ENCODE data around the gene NLGN1.

The NLGN1 gene

DNA sequence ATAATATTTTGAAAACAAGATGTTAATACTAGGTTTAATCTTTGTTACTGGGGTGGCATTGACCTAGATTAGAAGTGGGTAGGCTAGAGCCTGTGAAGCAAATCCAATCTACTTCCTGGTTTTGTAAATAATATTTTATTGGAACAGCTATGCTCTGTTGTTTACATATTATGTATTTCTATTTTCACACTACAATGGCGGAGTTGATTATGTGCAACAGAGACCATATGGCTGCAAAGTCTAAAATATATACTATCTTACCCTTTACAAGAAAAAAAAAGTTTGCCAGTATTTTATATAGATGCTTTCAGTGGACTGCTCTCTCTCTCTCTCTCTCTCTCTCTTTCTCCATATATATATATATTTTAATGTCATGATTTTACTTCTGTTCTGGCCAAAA, 244.2 kb downstream of the NLGN1 start:
- no peak for DNase-seq (ENCODE audit: low spot score)

DNA sequence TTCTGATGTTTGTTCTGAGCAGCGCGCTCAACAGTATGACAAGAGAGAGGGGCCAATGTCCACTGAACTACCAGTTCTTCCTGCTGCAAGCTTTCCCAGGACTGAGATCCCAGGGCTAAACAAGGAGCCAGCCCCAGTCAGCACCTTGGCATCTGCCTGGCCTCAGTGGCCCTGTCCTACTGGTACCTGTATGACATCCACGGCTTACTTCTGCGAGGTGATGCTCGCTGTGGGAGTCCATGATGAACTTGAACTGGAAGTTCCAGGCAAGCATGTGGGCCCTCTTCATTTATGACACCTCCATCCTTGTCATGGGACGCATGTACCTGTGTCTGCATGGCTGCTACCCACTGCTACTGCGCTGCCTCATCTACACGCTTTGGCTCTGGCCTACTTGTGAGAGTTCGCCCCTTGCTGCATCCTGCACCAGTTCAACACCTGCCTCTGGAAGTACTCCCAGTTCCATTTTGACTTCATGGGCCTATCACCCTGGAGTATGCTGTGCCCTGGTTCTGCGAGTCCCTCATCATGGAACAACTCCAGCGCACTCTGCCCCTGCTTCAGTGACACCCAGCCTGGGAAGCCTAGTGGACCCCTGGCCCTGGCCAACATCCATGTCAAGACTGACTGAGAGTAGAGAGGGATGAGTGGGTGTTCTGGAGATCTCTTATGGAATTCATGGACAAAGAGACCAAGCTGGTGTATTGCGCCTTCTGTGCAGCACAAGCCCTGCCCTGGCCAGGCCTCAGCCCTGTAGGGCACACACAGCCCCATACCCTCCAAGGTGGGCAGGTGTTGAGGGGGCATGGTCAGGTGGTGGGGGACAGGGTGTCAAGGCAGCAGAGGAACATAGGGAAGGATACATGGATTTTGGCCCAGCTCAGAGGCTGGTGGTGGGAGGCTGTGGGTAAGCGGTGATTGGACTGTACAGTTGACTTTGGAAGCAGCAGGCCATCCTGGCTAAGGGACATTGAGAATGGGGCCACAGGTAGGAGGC, 246.8 kb downstream of the NLGN1 start:
- no peak for DNase-seq (ENCODE audit: low spot score)

DNA sequence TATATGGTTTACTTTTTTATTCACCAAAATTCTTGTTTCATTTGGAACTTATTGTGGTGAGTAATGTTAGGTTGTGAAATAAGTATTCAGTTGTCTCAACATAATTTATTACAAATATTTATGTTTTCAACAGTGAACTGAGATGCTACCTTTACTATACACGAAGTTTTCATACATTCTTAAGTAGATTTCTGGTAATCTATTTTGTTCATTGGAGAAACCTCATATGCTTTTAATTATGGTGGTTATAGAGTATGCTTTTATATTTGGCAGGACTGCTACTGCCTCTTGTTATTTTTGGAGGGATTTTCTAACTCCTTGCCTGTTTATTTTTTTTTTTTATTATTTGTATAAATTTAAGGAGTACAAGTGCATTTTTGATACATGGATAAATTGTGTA, 253.1 kb downstream of the NLGN1 start:
- no peak for DNase-seq (ENCODE audit: low spot score)

DNA sequence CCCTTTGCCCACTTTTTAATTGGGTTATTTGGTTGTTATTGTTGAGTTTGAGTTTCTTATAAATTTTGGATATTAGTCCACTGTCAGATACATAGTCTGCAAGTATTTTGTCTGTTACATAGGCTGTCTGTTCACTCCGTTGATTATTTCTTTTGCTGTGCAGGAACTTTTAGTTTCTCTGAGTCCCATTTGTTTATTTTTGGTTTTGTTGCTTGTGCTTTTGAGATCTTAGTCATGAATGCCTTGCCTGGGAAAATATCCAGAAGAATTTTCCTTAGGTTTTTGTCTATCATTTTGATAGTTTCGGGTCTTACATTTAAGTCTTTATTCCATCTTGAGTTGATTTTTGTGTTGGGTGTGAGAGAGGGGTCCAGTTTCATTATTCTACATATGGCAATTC, 254.5 kb downstream of the NLGN1 start:
- DNase-seq (ENCODE audit: low spot score): no peak

DNA sequence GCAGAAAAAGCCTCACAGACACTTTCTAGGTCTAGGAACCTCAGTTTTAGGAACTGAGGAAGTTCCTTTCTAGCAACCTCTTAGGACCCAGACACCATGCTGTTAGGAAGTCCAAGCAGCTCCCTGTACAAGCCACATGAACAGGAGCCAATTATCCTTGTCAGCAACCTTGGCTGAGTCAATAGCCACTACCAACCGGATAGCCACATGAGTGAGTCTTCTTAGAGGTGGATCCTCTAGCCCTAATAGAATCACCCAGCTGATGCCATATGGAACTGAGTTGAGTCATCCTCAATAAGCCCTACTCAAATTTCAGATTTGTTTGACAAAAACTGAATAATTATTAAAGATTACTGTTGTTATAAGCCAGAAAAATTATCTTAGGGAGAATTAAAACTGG, 256.2 kb downstream of the NLGN1 start:
- DNase-seq (ENCODE audit: low spot score): no peak

DNA sequence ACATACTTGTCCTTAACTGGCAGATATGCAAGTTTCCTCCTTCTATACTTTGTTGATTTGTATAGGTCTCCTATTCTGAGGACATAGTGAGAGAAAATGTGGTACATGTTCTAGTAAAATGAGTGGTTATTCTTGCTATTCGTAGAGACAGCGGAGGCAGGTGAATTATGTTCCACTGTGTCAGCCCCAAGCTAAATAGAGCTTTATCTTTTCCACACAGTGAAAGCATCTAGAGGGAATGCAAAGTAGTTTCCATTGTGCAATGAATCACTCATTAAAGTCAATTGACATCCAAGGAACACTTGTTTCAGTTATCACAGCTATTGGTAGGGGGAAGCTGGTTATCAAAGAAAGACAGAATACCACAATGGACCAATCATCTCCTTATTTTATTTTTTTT, 262.4 kb downstream of the NLGN1 start:
- DNase-seq (ENCODE audit: low spot score): peak; percentile 35

DNA sequence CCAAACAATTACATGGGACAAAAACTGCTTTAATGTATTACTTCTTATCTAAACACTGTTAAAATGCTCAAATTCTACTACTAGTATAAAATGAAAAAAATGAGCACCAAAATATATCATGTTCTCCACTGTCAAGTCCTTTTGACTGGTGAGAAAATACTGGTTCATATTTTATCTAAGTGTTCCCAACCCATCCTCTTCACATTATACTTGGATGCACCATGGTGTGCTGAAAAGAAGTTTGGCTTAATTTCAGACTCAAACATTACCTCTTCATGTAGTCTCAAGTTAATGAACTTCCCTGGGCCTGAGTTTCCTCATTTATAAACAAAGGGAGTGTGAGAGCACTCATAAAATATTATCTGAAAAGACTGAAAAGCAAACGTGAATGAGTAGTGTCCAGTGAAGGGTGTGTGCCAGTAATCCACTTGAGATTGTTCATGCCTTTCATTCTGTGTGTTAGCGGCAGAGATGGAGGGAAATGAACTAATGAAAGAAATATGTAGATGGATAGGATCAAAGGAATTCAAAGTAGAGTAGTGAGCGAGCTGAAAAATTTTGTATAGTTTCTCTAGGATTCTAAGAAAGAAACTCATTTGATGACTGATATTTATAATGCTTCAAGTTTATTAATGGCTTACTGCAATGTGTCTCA, 263.2 kb downstream of the NLGN1 start:
- no peak for DNase-seq (ENCODE audit: low spot score)

DNA sequence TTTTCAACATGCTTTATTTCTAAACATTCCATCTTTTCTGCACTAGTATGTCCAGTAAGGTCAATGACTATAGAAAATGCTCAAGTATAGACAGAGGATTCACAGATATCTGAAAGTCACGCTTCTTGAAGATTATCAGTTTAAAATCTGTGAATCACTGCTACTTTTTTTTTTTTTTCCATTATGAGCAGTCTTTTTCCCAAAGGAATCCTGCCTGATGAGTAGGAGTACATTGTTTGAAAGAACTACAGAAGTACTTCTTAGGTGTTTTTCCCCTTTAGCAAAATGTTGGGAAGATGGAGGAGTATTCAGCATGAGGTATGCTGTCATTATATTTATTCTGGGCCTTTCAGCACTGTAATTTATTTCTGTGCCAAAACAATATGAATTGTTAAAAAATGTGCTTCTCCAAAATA, 266.2 kb downstream of the NLGN1 start:
- DNase-seq (ENCODE audit: low spot score): no peak

DNA sequence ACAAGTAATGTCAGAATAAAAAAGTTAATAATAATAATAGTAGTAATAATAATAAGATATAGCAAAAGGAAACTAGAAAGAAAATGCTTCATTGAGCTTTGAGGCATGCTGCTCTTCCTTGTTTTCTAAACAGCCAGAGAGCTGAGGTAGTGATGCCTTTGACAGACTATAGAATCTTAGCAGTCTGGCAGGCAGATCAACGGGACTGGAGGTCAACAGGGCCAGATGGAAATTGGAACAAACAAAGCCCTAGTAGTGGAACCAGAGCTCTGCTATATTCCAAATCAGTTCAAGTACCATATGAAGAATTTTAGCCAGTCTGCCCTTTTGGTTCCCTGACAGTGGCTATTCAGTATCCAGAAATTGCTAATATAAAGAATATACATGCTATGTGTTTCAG, 278.6 kb downstream of the NLGN1 start:
- no peak for DNase-seq (ENCODE audit: low spot score)

DNA sequence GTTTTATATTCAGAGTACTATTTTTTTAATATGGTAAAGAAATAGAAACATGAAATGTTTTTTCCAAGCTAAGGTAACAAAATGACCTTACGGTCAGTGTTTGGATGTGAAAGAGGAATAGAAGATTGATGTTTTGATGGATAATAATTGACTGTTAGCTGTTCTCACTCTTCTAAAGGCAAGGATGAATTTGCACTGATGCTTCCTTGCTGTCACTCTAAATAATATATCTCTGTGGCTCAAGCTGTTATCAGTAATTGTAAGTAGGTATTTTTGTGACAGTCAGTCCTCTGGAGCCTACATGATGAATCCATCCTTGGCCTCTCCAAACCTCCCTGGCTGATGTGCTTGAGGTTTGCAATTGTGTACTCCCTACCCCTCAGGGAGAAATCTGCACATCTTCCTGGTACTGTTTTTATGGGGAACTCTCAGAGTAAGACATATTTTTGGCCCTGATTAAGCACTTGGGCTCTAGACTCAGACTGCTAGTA, 283.7 kb downstream of the NLGN1 start:
- no peak for DNase-seq (ENCODE audit: low spot score)

DNA sequence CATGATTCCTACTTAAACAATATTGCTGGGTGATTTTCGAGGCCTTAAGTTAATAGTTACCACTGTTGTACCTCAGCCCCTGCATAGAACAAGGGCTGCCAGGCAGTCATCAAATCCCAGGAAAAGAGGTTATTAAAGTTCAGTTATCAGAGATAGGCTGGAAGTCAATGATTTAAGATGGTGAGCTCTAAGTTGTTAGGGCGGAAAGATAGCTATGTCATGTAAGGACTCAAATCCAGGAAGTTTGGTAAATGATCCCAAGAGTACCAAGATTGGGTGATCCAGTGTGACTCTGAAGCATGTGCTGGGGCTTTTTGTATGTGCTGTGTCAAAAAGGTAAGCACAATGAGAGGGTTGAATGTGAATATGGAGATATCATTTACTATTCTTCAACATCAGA, 287.9 kb downstream of the NLGN1 start:
- DNase-seq (ENCODE audit: low spot score): no peak

DNA sequence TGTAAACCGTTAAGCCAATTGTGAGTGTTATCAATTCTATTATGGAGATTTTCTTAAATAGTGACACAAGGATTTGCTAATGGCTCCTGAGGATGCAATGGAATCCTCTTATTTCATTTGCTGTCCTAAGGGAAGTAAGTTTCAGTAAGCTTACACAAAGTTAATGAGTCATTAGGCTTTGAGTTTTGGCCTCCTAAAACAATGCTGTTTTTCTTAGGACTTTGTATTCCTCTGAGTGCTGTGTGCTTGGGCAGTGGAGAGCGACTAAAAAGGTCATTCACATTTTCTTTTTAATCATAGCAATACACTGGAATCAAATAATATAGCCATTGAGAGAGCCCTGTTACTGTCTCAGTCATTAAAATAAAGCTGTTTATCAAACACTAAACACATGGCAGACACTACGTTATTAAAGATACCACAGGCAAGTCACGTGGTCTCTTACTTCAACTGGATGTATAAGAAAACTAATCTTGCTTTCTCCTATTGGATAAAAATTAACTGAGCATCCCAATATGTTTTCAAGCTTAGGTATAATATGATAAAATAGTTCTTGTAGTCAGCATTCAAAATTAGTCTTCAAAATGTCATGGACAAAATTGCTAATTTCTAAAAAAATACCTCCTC, 290.8 kb downstream of the NLGN1 start:
- DNase-seq (ENCODE audit: low spot score): no peak

DNA sequence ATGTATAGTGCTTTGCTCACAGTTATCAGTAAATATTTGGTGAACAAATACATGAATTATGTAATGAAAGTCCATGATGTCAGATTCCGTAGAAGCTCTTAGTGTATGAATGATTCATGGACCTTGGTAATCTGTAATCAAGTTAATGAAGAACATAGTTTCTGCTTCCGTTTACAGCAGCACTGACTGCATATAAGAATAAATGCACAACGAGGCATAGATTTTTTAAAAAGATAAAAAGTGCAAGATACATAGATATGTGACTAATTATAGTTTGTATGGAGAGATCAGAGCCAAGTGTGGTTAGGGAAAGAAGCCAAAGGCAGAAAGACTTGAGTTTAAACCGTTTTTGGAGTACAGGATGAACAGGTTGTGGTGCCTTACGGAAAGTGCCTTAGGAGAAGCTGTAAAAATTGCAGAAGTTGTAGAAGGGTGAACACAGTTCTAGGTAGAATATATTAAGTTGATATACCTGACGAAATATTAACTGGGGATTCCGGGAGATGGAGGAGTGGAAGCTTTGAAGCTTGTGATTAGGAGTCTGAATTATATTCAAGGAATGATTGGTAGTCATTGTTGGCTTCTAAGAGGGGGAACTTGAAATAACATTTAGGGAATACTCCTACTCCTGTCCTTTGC, 293.1 kb downstream of the NLGN1 start:
- DNase-seq (ENCODE audit: low spot score): no peak

DNA sequence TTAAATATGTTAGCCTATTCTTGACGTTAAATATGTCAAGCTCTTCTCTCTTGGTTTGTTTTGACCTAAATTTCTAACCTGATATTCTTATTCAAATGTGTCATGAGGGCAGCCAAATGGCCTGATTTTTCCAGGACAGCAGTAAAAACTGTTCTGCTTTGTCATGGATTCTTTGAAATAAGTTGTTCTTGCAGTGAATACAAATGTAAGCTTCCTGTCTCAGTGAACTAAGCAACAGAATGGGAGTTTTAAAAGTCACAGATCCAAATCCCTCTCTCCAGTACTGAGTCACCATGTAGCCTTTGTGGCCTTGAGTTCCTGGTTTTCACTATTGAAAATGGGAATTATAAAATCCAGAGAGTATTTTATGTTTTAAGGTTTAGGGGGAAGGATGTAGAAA, 301.8 kb downstream of the NLGN1 start:
- no peak for DNase-seq (ENCODE audit: low spot score)

DNA sequence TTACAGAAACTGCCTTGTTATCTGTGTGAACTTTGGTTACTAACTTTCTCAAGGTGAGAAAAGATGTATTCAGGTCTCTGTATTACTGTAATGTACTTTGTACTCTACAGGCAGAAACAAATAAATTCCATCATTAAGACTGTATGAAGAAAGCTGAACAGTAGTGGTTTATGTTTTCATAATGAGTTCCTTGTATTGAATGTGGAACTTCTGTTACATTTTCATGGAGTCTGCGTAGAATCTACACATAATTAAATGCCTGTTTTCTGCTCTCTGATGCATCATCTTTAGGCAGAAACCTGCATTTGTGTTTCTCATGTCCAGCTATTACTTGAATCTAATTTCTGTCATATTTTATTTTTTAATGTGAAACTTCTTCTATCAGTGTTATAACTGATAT, 302.8 kb downstream of the NLGN1 start:
- DNase-seq (ENCODE audit: low spot score): no peak

DNA sequence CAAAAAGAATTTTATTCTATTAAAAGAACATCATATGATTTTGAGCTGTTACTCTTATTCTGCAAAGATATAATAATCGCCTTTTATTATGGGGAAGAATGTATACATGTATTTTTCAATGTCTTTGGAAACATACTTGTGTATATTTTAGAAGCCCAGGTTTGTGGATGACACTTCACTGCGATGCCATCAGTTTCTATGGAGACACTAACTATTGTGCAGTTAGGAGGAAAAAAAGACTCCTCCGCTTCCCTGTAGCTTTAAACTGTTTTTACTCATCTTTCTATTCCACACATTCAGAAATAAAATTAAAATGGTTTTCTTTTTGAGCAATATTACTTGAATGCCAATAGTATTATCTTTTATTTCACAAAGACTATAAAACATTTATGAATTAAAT, 305.0 kb downstream of the NLGN1 start:
- DNase-seq (ENCODE audit: low spot score): no peak

DNA sequence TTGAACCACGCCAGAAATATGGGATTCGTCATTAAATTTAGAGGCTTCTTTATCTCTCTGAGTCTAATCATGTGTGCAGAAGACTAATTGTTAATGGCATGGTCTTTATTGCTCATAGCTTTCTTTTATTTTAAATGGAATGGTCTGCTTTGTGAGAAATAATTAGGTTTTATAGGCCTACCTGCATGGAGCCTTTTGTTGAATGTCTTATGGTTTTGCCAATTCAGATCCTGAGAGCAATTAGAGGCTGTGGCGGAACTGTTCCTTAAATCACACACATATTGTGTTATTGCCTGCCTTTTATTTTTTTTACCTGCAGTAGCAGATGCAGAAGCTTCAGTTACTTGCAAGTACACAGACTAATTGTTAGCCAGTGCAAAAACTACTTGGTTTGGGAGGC, 306.2 kb downstream of the NLGN1 start:
- no peak for DNase-seq (ENCODE audit: low spot score)

DNA sequence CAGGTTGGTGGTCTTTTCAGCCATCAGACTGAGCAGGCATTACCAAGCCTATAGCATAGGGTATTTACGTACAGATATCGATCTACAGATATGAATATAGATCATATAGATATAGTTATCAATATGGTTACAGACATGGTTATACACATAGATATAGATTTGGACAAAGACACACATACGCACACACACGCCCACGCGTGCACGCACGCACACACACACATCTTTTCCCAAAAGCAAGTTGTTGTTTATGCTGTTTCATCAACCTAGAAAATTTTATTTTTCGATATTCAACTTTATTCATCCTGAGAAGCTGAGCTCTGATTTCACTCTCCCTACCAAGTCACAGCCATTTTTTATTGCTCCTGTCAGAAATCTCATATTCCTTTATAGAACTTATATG, 309.1 kb downstream of the NLGN1 start:
- no peak for DNase-seq (ENCODE audit: low spot score)

DNA sequence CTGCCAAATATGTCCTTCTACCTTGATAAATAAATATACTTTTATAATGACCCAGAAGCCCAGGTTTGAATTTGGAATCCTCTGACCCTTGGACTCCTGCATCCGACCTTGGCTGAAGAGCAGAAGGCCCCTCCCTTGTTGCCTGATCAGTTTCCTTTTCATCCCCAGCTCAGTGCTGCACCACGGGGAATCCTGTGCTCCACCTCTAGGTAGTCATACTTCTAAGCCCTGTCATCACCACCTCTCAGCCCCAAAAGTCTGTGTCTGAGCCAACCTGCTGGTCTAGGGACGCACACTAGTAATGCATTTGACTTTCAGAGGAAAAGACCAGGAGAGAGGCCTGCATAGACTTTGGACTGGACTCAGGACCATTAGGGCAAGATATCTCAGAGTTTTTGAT, 310.6 kb downstream of the NLGN1 start:
- no peak for DNase-seq (ENCODE audit: low spot score)

DNA sequence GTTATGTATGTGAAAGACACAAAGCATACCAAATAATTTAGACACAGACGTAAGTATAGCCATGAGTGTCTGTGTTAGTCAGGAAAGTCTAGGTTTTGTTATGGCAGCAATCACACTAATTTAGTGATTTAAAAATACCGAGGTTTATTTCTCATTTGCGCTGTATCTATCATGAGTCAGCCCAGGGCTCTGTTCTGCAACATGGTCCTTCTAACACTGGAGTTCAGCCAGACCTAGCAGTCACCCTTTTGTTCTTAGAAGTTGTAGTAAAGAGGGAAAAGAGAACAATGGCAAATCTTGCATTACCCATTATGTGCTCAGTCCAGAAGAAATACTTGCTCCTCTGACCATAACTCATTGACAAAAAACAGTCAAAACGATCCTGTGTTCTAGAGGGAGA, 311.5 kb downstream of the NLGN1 start:
- DNase-seq (ENCODE audit: low spot score): no peak

DNA sequence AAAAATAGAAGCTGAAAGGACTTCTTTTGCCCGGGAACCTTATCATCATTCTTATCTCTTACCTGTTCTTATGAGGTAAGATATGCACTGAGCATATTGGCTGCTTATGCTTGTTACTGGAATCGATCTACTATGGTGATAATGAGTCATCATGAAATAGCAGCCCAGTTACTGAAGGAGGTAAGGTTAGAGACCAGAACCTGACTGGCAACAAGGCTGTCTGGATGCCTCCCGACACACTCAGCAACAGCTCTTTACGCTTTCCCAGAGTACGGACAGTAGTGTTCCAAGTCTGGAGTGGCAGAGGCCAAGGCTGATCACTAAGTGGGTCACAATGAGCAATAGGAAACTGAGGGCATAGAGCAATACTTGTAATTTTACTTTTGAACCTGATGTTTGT, 314.1 kb downstream of the NLGN1 start:
- no peak for DNase-seq (ENCODE audit: low spot score)

DNA sequence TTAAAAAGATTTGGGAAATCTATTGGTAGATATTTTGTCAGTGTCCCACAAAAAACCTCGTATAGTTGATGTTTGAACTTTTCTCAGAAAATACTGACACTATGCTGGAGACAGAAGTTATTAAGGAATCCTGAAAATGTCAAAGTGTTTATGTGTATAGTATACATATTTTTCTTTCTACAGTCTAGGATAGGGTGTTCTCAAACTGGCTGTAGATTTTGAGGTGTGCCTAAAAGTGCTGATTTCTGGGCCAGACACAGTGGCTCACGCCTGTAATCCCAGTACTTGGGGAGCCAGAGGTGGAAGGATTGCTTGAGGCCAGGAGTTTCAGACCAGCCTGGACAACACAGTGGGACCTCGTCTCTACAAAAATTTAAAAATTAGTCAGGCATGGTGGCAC, 322.0 kb downstream of the NLGN1 start:
- DNase-seq (ENCODE audit: low spot score): no peak

All from pons (tissue), 1 donor.